HEK293T (cell line): Measurements from ENCODE around the gene ZSCAN10.

ENCODE experiments used
- CTCF ChIA-PET: fragments of 350-600 bp; formaldehyde crosslinking; extraction: SDS; loops from one replicate; lab custom pipeline; 2021; ENCODE audit warnings: antibody characterized with exemption, inconsistent platforms; lab: Yijun Ruan, JAX
- POLR2A ChIA-PET: fragments of 350-600 bp; formaldehyde crosslinking; extraction: SDS; loops from one replicate; lab custom pipeline; 2020; ENCODE audit warnings: antibody characterized with exemption, inconsistent platforms; lab: Yijun Ruan, JAX
- DNase-seq: peaks from one replicate; pipeline ENCODE4 v3.0.0; 2012; ENCODE audit warnings: mixed read lengths; ENCODE audit errors: extremely low spot score
- ARNT ChIP-seq: fragments of 450-650 bp; IDR thresholded peaks from 2 replicates; pipeline ENCODE4 v1.6.1; 2017; ENCODE audit warnings: mild to moderate bottlenecking
- BHLHE40 ChIP-seq: fragments of 450-650 bp; IDR thresholded peaks from 2 replicates; pipeline ENCODE4 v1.6.1; 2016; ENCODE audit warnings: mild to moderate bottlenecking, moderate library complexity, borderline replicate concordance
- CTBP1 ChIP-seq: fragments of 450-650 bp; IDR thresholded peaks from 2 replicates; pipeline ENCODE4 v1.6.1; 2016; ENCODE audit warnings: borderline replicate concordance
- ELF4 ChIP-seq: fragments of 450-650 bp; IDR thresholded peaks from 2 replicates; pipeline ENCODE4 v1.6.1; 2017; ENCODE audit warnings: antibody characterized with exemption
- FOXA1 ChIP-seq: fragments of 450-650 bp; IDR thresholded peaks from 2 replicates; pipeline ENCODE4 v1.6.1; 2016; ENCODE audit warnings: mild to moderate bottlenecking
- FOXK2 ChIP-seq: fragments of 450-650 bp; IDR thresholded peaks from 2 replicates; pipeline ENCODE4 v1.6.1; 2016; ENCODE audit warnings: mild to moderate bottlenecking
- FOXM1 ChIP-seq: fragments of 450-650 bp; IDR thresholded peaks from 2 replicates; pipeline ENCODE4 v1.6.1; 2017; ENCODE audit warnings: mild to moderate bottlenecking, borderline replicate concordance
- HDGF ChIP-seq: fragments of 450-650 bp; IDR thresholded peaks from 2 replicates; pipeline ENCODE4 v1.6.1; 2017; ENCODE audit warnings: antibody characterized with exemption, borderline replicate concordance
- L3MBTL2 ChIP-seq: fragments of 450-650 bp; conservative IDR thresholded peaks from 2 replicates; pipeline ENCODE4 v1.6.1; 2016; ENCODE audit warnings: mild to moderate bottlenecking
- LEF1 ChIP-seq: fragments of 450-650 bp; IDR thresholded peaks from 2 replicates; pipeline ENCODE4 v1.6.1; 2017; ENCODE audit warnings: mild to moderate bottlenecking, borderline replicate concordance
- NFRKB ChIP-seq: fragments of 450-650 bp; IDR thresholded peaks from 2 replicates; pipeline ENCODE4 v1.6.1; 2016; ENCODE audit warnings: mild to moderate bottlenecking, moderate library complexity
- SP1 ChIP-seq: fragments of 450-650 bp; IDR thresholded peaks from 2 replicates; pipeline ENCODE4 v1.6.1; 2017
- SUZ12 ChIP-seq: fragments of 450-650 bp; IDR thresholded peaks from 2 replicates; pipeline ENCODE4 v1.6.1; 2016; ENCODE audit warnings: mild to moderate bottlenecking
- TARDBP ChIP-seq: fragments of 450-650 bp; IDR thresholded peaks from 2 replicates; pipeline ENCODE4 v1.6.1; 2016
- ZNF384 ChIP-seq: fragments of 450-650 bp; IDR thresholded peaks from 2 replicates; pipeline ENCODE4 v1.6.1; 2016
- TF ChIP-seq, protein P1 (sequence below): fragments of 450-650 bp; IDR thresholded peaks from 2 replicates; pipeline ENCODE4 v1.6.1; 2016

Gene ZSCAN10

GRCh38 chr16:3129137-3130131 lies 30.3 kb upstream of the ZSCAN10 start:
- peak; percentile 56 for DNase-seq
- TF ChIP-seq, protein P1, sequence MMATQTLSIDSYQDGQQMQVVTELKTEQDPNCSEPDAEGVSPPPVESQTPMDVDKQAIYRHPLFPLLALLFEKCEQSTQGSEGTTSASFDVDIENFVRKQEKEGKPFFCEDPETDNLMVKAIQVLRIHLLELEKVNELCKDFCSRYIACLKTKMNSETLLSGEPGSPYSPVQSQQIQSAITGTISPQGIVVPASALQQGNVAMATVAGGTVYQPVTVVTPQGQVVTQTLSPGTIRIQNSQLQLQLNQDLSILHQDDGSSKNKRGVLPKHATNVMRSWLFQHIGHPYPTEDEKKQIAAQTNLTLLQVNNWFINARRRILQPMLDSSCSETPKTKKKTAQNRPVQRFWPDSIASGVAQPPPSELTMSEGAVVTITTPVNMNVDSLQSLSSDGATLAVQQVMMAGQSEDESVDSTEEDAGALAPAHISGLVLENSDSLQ, result no peak
- TF ChIP-seq HDGF, result 0 out of 2 replicates have a peak, but pooled peaks have one; percentile 9
- ChIA-PET POLR2A (interaction anchor here (0.6 to 2.7 kb wide), 10 partner anchors 15 to 98 kb away, joined by 3 to 8 read pairs (median 4); partner anchors contain the start of gene ZSCAN10), CTCF (interaction anchor here (0.6 to 3.3 kb wide), 16 partner anchors 9 to 107 kb away, joined by 3 to 20 read pairs (median 4); partner anchors contain the start of gene ZSCAN10)

GRCh38 chr16:3127745-3128144 lies 28.7 kb upstream of the ZSCAN10 start:
- DNase-seq, result no peak
- POLR2A ChIA-PET, result interaction anchor here (3.5 kb wide), 1 partner anchor 15 kb away, joined by 16 read pairs; the partner anchor contains the start of gene ZNF205
- CTCF ChIA-PET, result interaction anchor here (0.6 kb wide), 1 partner anchor 69 kb away, joined by 4 read pairs; no protein-coding TSS in a partner anchor
- TF ChIP-seq SP1, result no peak
- no peak for TF ChIP-seq ELF4
- no peak for TF ChIP-seq ZNF384
- no peak for TF ChIP-seq FOXA1
- TF ChIP-seq TARDBP, result no peak
- no peak for TF ChIP-seq ARNT
- TF ChIP-seq, protein P1, result no peak
- TF ChIP-seq FOXK2, result no peak
- TF ChIP-seq HDGF, result no peak
- no peak for TF ChIP-seq CTBP1
- no peak for TF ChIP-seq FOXM1
- no peak for TF ChIP-seq BHLHE40
- no peak for TF ChIP-seq SUZ12
- no peak for TF ChIP-seq LEF1
- no peak for TF ChIP-seq NFRKB
- TF ChIP-seq L3MBTL2, result no peak

DNA sequence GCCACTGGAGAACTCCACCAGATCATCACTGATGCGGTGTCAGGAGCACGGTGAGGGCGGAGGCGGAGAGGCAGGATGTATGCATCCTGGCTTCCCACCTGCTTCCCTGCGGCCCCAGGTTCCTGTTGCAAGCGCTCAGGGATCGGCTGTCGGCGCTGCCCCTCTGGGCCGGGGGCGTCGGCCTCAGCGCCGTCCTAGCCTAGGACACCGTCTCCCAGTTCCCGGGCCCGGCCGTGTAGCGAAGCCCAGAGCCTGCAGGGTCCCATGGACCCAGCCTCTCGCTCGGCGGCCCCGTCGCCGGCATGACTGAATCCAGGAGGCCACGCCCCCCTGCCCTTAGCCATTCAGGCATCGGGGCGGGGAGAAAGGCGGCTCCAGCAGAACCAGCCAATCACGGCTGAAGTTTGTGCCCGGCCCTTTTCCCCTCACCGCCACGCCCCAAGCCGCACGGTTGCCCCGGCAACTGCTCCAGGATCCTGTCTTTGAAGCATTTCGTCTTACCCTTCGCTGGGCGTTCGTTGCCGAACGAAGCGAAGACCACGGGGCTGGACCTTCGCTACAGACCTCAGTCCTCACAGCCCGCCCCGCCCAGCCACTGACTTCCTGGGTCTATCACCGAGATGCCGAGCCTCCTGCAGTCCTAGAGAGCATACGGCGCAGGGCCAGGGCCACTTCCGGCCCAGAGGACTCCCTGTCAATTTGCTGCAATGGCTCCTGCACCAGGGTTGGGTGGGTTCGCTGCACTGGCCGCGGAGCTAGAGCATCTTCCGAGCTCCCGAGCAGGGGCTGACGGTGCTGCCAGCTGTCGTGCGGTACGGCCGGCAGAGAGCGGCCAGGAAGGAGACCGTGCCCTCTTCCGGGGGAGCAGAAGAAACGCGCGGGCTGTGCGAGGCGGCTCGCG lies 25.1 kb upstream of the ZSCAN10 start:
- CTCF ChIA-PET, result interaction anchor here (1.0 kb wide), 1 partner anchor 96 kb away, joined by 3 read pairs; no protein-coding TSS in a partner anchor
- DNase-seq, result peak; percentile 92
- POLR2A ChIA-PET, result interaction anchor here (0.9 to 3.5 kb wide), 5 partner anchors 10 to 65 kb away, joined by 3 to 16 read pairs (median 5); partner anchors contain the start of genes ZNF205 and ZNF213
- TF ChIP-seq, protein P1, result 0 out of 2 replicates have a peak, but pooled peaks have one; percentile 27
- TF ChIP-seq SP1, result no peak
- TF ChIP-seq CTBP1, result no peak
- no peak for TF ChIP-seq FOXA1
- TF ChIP-seq HDGF, result no peak
- TF ChIP-seq LEF1, result no peak
- no peak for TF ChIP-seq SUZ12
- peak; percentile 73 for TF ChIP-seq ELF4
- TF ChIP-seq FOXK2, result no peak
- TF ChIP-seq L3MBTL2, result peak; percentile 45; the same call in 1 of the 2 replicates

- no peak for DNase-seq
- TF ChIP-seq FOXA1 (no peak), SP1 (no peak), ZNF384 (peak; percentile 66)
- CTCF ChIA-PET, result interaction anchor here (0.6 to 0.7 kb wide), 2 partner anchors 22 to 63 kb away, joined by 3 read pairs; no protein-coding TSS in a partner anchor
- POLR2A ChIA-PET, result interaction anchor here (1.2 to 2.8 kb wide), 5 partner anchors 10 to 64 kb away, joined by 3 to 14 read pairs (median 4); partner anchors contain the start of gene ZNF213
Measured at GRCh38 chr16:3122926-3123570, 24.0 kb upstream of the ZSCAN10 start.

GRCh38 chr16:3121851-3122467 lies 22.9 kb upstream of the ZSCAN10 start:
- POLR2A ChIA-PET, result interaction anchor here (1.2 to 2.8 kb wide), 5 partner anchors 9 to 63 kb away, joined by 3 to 14 read pairs (median 4); partner anchors contain the start of gene ZNF213

More at GRCh38 chr16:3121851-3122467, 22.9 kb upstream of the ZSCAN10 start:
- CTCF ChIA-PET, result no interaction called here
- DNase-seq, result no peak
- no peak for TF ChIP-seq HDGF
- TF ChIP-seq SP1, result no peak
- TF ChIP-seq FOXM1, result no peak
- TF ChIP-seq NFRKB, result no peak
- no peak for TF ChIP-seq ELF4
- no peak for TF ChIP-seq SUZ12
- no peak for TF ChIP-seq TARDBP
- TF ChIP-seq FOXA1, result no peak
- no peak for TF ChIP-seq LEF1
- no peak for TF ChIP-seq ARNT
- no peak for TF ChIP-seq FOXK2
- no peak for TF ChIP-seq ZNF384
- no peak for TF ChIP-seq BHLHE40
- TF ChIP-seq L3MBTL2, result no peak
- TF ChIP-seq, protein P1, result no peak
- no peak for TF ChIP-seq CTBP1
